ENCODE results near the gene CDKAL1.

DNA sequence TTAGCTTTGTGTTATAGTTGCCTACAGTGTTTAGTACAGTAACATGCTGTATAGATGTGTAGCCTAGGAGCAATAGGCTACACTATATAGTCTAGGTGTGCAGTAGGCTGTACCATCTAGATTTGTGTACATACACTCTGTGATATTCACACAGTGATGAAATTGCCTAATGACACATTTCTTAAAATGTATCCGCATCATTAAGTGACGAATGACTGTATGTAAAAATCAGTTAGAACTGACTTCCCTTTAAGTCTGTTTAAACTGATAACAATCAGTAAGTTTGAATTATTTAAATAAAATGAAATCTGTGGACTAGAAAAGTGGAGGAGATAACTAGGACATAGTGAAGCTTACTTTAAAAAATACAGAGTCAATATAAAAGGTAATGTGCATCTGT, 176.1 kb downstream of the CDKAL1 start:
- no peak for TF ChIP-seq TAF1 (IDR thresholded peaks at IDR 0.05; ENCODE audit: low read depth, low read length)
- TF ChIP-seq POLR2A (IDR thresholded peaks at IDR 0.05; ENCODE audit: low read depth, low read length) = no peak
- TF ChIP-seq PAX5 (IDR thresholded peaks at IDR 0.05; ENCODE audit: insufficient read depth, low read length, severe bottlenecking) = no peak
- no peak for TF ChIP-seq POLR2AphosphoS5 (IDR thresholded peaks at IDR 0.05; ENCODE audit: low read depth, low read length)
